K562 (cell line): ENCODE measurements around the gene EML5. TPM values are rescaled to one million over a fixed set of nuclear protein-coding genes. Genes with fewer than 3 reads are reported as not detected.

ENCODE experiments used
- BRF1 ChIP-seq: IDR thresholded peaks from 3 replicates; pipeline ENCODE4 v1.6.1; 2011; ENCODE audit warnings: borderline replicate concordance, mild to moderate bottlenecking; ENCODE audit not compliant: insufficient read length; ENCODE audit errors: extremely low read depth
- CBX5 ChIP-seq: IDR thresholded peaks from 2 replicates; pipeline ENCODE4 v1.6.1; 2014; ENCODE audit warnings: low read depth, borderline replicate concordance
- CTCFL ChIP-seq: IDR thresholded peaks from 2 replicates; pipeline ENCODE4 v1.6.1; 2011; ENCODE audit warnings: borderline replicate concordance, low read depth, mild to moderate bottlenecking, moderate library complexity, low read length; ENCODE audit not compliant: insufficient read depth, poor library complexity, severe bottlenecking
- E2F3 ChIP-seq: fragments of 250-450 bp; sonication (Bioruptor Pico); IDR thresholded peaks from 2 replicates; pipeline ENCODE4 v1.4.0; 2020; ENCODE audit warnings: mild to moderate bottlenecking
- ELF1 ChIP-seq: fragments of 200-800 bp; sonication (Bioruptor generic); IDR thresholded peaks from 2 replicates; pipeline ENCODE4 v1.6.1; 2016; ENCODE audit warnings: missing genetic modification characterization, missing compliant biosample characterization
- JUN ChIP-seq, 2 experiments: sonication (generic) in 1 of 2; formaldehyde crosslinking in 1 of 2; IDR thresholded peaks; 2 replicates each; pipeline versions ENCODE4 v1.6.1 to v1.8.0; 2012 to 2022; ENCODE audit warnings: borderline replicate concordance in 2 of 2, mild to moderate bottlenecking in 2 of 2, improper control_type of control experiment in 1 of 2, low read depth in 1 of 2, low read length in 1 of 2, missing genetic modification reagents in 1 of 2
- SMC3 ChIP-seq: conservative IDR thresholded peaks from 2 replicates; pipeline ENCODE4 v1.6.1; 2011; ENCODE audit warnings: low read depth, low read length, improper control_type of control experiment; ENCODE audit not compliant: insufficient read depth
- ZBTB26 ChIP-seq: fragments of 450-650 bp; formaldehyde crosslinking; IDR thresholded peaks from 2 replicates; pipeline ENCODE4 v1.4.0; 2022; ENCODE audit warnings: missing genetic modification characterization
- polyA plus RNA-seq, 8 experiments: library from polyadenylated mRNA; depleted of rRNA in 4 of 8; stranded (reverse) in 5 of 8; unstranded in 3 of 8; fragments of >200 nt; fragmentation: Nextera tagmentation in 2 of 8; fragmentation: Illumina TruSeq in 1 of 8; extraction: Ambion mirVana in 2 of 8; extraction: Trizol in 1 of 8; gene quantifications; 2 replicates each; pipeline versions ENCODE4 v1.2.1 to v1.2.3, GENCODE V29; 2011 to 2014; ENCODE audit warnings: inconsistent platforms in 1 of 8, missing spikeins in 1 of 8
- total RNA-seq, 7 experiments: library from RNA; depleted of rRNA in 6 of 7; stranded (reverse); fragments of >200 nt in 6 of 7; fragmentation: Illumina TruSeq in 2 of 7; extraction: Trizol in 2 of 7; gene quantifications; 2 replicates each; pipeline versions ENCODE4 v1.2.1 to v1.2.3, GENCODE V29; 2011 to 2021; ENCODE audit warnings: low replicate concordance in 1 of 7
- TF ChIP-seq, protein P1 (sequence below), 2 experiments: fragments of 450-650 bp; formaldehyde crosslinking in 1 of 2; IDR thresholded peaks; 2 replicates each; pipeline versions ENCODE4 v1.4.0 to v1.6.1; 2014 to 2020; ENCODE audit warnings: mild to moderate bottlenecking in 2 of 2, borderline replicate concordance in 1 of 2, low read depth in 1 of 2

EML5 gene
- total and polyA plus RNA-seq, 9 of the 15 experiments (the other 6 are each of a cell fraction or from before 2014, with no cell fraction given): 0.06 to 0.34 (median 0.22) TPM

GRCh38 chr14:88562831-88563686 lies 229.7 kb downstream of the EML5 start, which contains the start of gene ZC3H14 (continued):
- TF ChIP-seq, protein P1, sequence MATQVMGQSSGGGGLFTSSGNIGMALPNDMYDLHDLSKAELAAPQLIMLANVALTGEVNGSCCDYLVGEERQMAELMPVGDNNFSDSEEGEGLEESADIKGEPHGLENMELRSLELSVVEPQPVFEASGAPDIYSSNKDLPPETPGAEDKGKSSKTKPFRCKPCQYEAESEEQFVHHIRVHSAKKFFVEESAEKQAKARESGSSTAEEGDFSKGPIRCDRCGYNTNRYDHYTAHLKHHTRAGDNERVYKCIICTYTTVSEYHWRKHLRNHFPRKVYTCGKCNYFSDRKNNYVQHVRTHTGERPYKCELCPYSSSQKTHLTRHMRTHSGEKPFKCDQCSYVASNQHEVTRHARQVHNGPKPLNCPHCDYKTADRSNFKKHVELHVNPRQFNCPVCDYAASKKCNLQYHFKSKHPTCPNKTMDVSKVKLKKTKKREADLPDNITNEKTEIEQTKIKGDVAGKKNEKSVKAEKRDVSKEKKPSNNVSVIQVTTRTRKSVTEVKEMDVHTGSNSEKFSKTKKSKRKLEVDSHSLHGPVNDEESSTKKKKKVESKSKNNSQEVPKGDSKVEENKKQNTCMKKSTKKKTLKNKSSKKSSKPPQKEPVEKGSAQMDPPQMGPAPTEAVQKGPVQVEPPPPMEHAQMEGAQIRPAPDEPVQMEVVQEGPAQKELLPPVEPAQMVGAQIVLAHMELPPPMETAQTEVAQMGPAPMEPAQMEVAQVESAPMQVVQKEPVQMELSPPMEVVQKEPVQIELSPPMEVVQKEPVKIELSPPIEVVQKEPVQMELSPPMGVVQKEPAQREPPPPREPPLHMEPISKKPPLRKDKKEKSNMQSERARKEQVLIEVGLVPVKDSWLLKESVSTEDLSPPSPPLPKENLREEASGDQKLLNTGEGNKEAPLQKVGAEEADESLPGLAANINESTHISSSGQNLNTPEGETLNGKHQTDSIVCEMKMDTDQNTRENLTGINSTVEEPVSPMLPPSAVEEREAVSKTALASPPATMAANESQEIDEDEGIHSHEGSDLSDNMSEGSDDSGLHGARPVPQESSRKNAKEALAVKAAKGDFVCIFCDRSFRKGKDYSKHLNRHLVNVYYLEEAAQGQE (IDR thresholded peaks at IDR 0.05; ENCODE audit: borderline replicate concordance): no peak
- TF ChIP-seq, protein P1 (CRISPR knock-in tag; IDR thresholded peaks at IDR 0.05; ENCODE audit: low read depth): no peak; the same call in 1 of the 2 replicates
- TF ChIP-seq CTCFL: no peak
- no peak for TF ChIP-seq BRF1
- TF ChIP-seq ZBTB26 (CRISPR knock-in tag): no peak
- no peak for TF ChIP-seq SMC3
- no peak for TF ChIP-seq E2F3 (CRISPR knock-in tag)
- TF ChIP-seq JUN (IDR thresholded peaks at IDR 0.05; ENCODE audit: borderline replicate concordance, low read depth, low read length): no peak
- TF ChIP-seq JUN (CRISPR knock-in tag; IDR thresholded peaks at IDR 0.05; ENCODE audit: borderline replicate concordance): no peak
- no peak for TF ChIP-seq CBX5
- TF ChIP-seq ELF1 (tag): no peak
